Measurements from ENCODE around the gene AGPAT3. TPM values are rescaled to one million over a fixed set of nuclear protein-coding genes. Genes with fewer than 3 reads are reported as not detected.

AGPAT3 gene
- total and polyA plus RNA-seq, 3 donors from 2014 or later: 64.5 to 77.5 (median 69.8) TPM

- H3K4me1 ChIP-seq: no peaks in the 10 kb centered on the region
- no peak overlapping the region for H3K4me3 ChIP-seq
- H3K9me3 ChIP-seq: no peaks in the 10 kb centered on the region
- no peak overlapping the region for H3K27ac ChIP-seq
- DNase-seq: no peak
- no peak for TF ChIP-seq POLR2A (IDR thresholded peaks at IDR 0.05)
- TF ChIP-seq CTCF (IDR thresholded peaks at IDR 0.05): no peak
- no peaks in the 10 kb centered on the region for H3K36me3 ChIP-seq (ENCODE audit: low read depth, missing control alignments)
- WGBS, 2 donors: 82 to 88% methylated on average over 11 to 17 of the region's 17 CpGs
- H3K27me3 ChIP-seq: no peaks in the 10 kb centered on the region
- intact Hi-C loops (cut with DNase I; ENCODE audit: low total_unique reads): no loop called here
Observed at GRCh38 chr21:43965911-43966585, 101.0 kb downstream of the AGPAT3 start.

DNA sequence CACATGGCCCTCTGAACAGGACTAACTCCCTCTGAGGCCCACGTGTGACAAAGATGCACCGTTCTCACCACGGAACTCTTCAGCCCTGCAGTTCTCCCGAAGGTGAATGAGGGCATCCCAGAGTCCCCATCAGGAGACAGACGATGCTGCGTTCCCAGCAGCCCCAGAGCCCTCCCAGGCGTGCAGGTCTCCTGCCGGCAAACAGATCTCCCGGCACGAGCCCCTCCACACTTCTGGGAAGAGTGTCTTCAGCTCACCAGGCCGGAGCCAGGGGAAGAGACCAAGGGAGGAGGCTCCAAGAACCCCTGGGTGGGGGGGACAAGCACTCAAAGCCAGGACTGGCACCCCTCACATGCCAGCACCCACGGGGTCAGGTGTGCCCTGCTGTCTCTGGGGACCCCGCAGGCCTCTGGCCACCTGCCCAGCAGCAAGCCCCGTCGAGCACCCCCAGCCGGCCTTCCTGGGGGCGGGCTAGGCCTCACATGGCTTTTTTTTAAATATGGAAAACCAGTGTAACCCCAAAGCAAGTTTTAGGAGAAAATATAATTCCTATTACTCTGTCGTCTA lies 102.0 kb downstream of the AGPAT3 start:
- intact Hi-C loops (cut with DNase I; ENCODE audit: low total_unique reads): no loop called here
- Histone ChIP-seq H3K27me3 (no peaks in the 10 kb centered on the region), H3K4me1 (no peaks in the 10 kb centered on the region), H3K4me3 (no peak overlapping the region), H3K9me3 (no peaks in the 10 kb centered on the region), H3K36me3 (ENCODE audit: low read depth, missing control alignments) (no peaks in the 10 kb centered on the region), H3K27ac (no peak overlapping the region)
- DNase-seq: no peak
- TF ChIP-seq CTCF (IDR thresholded peaks at IDR 0.05): no peak
- TF ChIP-seq POLR2A (IDR thresholded peaks at IDR 0.05): no peak
- 87 to 93% methylated on average over 15 to 18 of the region's 18 CpGs for WGBS, 2 donors

DNA sequence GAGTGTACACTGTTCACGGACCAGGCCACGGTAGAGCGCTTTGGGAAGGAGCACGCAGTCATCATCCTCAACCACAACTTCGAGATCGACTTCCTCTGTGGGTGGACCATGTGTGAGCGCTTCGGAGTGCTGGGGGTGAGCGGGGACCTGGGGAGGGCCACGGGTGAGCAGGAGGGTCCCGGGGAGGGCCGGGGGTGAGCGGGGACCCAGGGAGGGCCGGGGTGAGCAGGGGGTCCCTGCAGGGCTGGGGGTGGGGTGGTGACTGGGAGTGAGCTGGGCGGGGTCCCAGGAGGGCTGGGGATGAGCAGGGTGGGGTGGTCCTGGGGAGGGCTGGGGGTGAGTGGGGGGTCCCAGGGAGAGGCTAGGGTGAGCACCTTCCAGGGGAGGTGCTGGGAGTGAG lies 103.0 kb downstream of the AGPAT3 start:
- Histone ChIP-seq H3K9me3 (no peaks in the 10 kb centered on the region), H3K27ac (no peak overlapping the region), H3K4me3 (no peak overlapping the region), H3K36me3 (ENCODE audit: low read depth, missing control alignments) (no peaks in the 10 kb centered on the region), H3K27me3 (no peaks in the 10 kb centered on the region), H3K4me1 (peaks cover 4% of the 10 kb centered on the region)
- TF ChIP-seq CTCF (IDR thresholded peaks at IDR 0.05): no peak
- no peak for TF ChIP-seq POLR2A (IDR thresholded peaks at IDR 0.05)
- intact Hi-C loops (cut with DNase I; ENCODE audit: low total_unique reads): no loop called here
- no peak for DNase-seq
- WGBS, 2 donors: 87 to 93% methylated on average over 8 to 12 of the region's 15 CpGs

- peaks cover 4% of the 10 kb centered on the region for H3K4me1 ChIP-seq
- H3K4me3 ChIP-seq: no peak overlapping the region
- no peak overlapping the region for H3K27ac ChIP-seq
- no peak for DNase-seq
- TF ChIP-seq CTCF (IDR thresholded peaks at IDR 0.05): no peak
- TF ChIP-seq POLR2A (IDR thresholded peaks at IDR 0.05): no peak
- no peaks in the 10 kb centered on the region for H3K27me3 ChIP-seq
- 93 to 95% methylated on average over 18 to 19 of the region's 19 CpGs for WGBS, 2 donors
- intact Hi-C loops (cut with DNase I; ENCODE audit: low total_unique reads): no loop called here
- no peaks in the 10 kb centered on the region for H3K36me3 ChIP-seq (ENCODE audit: low read depth, missing control alignments)
- no peaks in the 10 kb centered on the region for H3K9me3 ChIP-seq
Observed at GRCh38 chr21:43968410-43969114, 103.5 kb downstream of the AGPAT3 start.

Measured in testis (tissue), 3 donors.